HPDE6-E6E7 (cell line): ENCODE measurements around the gene SKIC8.
"Not testable (repeated sequence)": the region's sequence is repeated elsewhere in the genome, so short reads cannot be mapped to it uniquely, and the experiment has no call there.

Source experiments
- DNase-seq: peaks from one replicate; pipeline ENCODE4 v3.0.0; 2011; ENCODE audit warnings: missing footprints; ENCODE audit errors: extremely low spot score

The SKIC8 gene

DNA sequence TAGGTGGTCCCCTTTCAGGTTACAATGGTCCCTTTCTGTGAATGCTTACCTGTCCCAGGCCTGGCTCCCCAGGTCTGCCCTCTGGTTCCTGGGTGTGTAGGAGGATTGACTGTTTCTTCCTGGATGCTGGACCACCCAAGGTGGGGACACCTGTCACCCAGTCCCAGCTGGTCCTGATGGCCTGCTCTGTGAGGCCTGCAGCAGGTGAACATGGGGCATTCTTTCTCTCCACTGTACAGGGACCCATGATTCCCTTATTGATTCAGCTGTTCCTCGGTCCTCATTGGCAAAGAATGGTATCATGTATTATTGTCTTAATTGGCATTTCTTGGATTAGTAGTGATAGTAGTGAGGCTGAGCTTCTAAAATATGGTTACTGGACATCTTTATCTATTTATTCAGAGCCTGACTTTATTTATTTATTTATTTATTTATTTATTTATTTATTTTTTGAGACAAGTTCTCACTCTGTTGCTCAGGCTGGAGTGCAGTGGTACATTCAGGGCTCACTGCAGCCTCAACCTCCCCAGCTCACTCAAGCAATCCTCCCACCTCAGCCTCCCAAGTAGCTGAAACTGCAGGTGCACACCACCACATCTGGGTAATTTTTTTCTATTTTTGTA, 43.9 kb downstream of the SKIC8 start:
- DNase-seq, result no peak

GRCh38 chr15:78251136-78251535, 48.3 kb downstream of the SKIC8 start:
- no peak for DNase-seq

DNA sequence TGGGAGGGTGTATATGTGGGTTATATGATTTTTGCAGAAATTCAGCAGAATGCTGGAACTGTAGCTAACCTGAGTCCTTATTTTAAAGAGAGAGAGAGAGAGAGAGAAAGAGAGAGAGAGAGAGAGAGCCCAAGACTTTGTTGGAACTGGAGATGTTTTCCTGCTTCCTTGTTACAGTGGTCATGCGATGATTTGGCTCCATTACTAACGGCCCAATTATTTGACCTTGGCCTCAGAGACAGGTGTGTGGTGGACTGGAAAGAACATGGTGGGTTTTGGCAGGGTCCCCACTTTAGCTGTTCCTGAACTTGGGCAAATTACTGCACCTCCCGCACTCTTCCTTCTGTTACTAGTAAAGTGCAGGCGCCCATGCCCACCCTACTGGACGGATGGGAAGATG, 50.3 kb downstream of the SKIC8 start:
- no peak for DNase-seq

- DNase-seq, result no peak
These were observed 51.5 kb downstream of the SKIC8 start for GRCh38 chr15:78247911-78248310.

- not testable (repeated sequence) for DNase-seq
These were observed 53.3 kb downstream of the SKIC8 start for GRCh38 chr15:78245976-78246620.

DNA sequence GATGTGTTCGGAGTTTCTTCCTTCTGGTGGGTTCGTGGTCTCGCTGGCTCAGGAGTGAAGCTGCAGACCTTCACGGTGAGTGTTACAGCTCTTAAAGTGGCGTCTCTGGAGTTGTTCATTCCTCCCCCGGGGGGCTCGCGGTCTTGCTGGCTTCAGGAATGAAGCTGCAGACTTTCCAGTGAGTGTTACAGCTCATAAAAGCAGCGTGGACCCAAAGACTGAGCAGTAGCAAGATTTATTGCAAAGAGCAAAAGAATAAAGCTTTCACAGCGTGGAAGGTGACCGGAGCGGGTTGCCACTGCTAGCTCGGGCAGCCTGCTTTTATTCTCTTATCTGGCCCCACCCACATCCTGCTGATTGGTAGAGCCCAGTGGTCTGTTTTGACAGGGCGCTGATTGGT, 54.0 kb downstream of the SKIC8 start:
- not testable (repeated sequence) for DNase-seq

DNA sequence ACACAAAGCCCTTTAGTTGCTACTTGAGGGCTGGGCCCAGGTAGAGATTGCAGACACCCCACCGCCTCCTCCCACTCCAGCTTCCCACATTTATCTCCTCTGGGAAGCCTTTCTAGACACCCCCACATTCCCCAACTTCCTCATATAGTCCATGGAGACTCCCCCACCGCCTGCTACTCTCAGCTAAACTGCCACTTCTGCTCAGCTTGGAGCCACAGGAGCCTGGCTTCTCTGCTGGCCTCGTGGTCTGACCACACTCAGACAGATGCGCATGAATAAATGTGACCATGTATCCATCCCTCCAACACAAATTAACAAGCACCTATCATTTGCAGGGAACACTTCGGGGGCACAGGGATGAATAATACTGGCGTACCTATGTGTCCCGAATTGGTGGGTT, 54.5 kb downstream of the SKIC8 start:
- DNase-seq, result no peak

DNA sequence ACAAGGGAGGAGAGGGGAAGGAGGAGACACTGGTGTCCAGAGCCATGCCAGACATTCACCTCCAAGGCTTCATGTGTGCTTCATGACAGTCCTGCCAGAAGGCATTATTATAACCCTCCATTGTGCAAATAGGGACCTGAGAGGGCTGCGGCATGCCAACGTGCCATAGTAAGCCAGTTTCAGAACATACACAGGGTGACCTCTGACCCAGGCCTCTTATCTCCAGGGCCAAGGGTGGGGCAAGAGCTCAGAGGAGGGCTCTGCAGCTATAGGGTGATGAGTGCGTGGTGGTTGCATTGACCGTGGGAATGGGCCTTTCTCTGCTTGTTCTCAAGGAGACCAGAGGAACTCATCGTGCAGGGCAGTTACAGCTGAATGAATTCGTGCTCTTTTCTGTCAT, 55.3 kb downstream of the SKIC8 start:
- no peak for DNase-seq

DNA sequence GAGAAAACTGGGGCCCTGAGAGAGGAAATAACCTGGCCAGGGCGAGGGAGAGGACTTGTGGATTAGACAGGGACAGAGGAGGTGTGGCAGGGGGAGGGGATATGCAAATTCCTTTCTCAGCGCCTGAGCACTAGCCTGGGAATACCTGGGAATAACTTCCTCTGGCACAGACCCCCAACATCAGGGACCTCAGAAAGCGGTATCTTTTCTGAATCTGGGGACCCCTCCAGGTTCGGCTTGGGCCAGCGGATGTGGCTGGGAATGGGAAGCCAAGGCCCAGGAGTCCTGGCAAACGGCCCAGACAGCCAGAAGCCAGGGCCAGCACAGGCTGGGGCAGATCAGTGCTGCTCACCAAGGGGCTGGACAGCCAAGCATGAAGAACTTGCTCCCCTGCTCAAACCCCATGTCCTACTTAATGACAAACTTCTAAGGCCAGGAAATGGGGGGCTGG, 55.9 kb downstream of the SKIC8 start:
- peak; percentile 51 for DNase-seq

GRCh38 chr15:78243058-78243457, 56.4 kb downstream of the SKIC8 start:
- no peak for DNase-seq

GRCh38 chr15:78242128-78242527, 57.3 kb downstream of the SKIC8 start:
- DNase-seq, result no peak

- peak; percentile 88 for DNase-seq
These were observed 58.4 kb downstream of the SKIC8 start for GRCh38 chr15:78241017-78241416.

- DNase-seq, result no peak
These were observed 59.6 kb downstream of the SKIC8 start for GRCh38 chr15:78239811-78240210.

DNA sequence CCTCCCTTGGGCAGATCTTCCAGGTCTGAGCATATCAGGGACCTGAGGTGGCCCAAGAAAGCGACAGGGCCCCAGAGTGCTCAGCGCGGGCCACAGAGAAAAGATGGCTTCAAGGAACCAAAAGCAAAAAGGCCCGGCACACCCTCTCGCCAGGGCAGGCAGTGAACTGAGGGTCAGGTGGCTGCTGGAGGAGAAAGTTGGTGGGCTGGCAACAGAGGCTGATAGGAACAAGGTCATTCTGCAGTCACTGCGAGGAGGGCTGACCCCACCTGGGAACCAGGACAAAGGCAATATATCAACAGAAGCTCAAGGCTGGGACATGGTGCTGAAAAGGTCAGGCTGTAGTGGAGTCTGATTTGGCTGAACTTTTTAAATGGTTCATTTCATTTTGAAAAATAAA, 62.3 kb downstream of the SKIC8 start:
- DNase-seq, result no peak

GRCh38 chr15:78236491-78236890, 62.9 kb downstream of the SKIC8 start:
- DNase-seq, result no peak

DNA sequence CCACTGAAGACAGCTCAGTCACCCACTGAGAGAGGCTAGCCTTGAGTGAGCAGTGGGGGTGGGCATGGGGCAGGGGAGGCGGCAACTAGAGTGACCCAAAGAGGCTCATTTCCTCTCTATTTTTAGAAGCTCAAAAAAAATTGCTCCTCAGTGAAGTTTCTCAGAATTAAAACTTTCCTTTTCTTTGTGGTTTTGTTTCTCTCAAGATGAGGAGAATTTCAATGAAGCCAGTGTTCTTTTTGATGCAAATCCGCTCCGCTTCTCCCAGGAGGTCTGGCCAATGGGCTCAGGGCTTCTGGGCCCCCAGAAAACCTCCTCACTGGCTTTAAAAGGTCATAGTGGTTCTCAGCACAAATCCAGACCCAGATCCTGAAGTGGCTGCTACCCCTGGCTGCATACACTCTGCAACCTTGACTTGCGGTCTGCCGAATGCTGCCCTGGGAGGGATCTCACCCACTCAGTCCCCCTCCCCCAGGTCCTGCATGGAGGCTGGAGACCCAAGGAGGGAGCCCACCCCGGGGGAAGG, 64.8 kb downstream of the SKIC8 start, which contains the start of gene ACSBG1:
ACSBG1 (minus strand) TSS at position 51 of the 526 bp plus-strand sequence. CDS start 64 bp downstream, outside the sequence.
- DNase-seq, result no peak

DNA sequence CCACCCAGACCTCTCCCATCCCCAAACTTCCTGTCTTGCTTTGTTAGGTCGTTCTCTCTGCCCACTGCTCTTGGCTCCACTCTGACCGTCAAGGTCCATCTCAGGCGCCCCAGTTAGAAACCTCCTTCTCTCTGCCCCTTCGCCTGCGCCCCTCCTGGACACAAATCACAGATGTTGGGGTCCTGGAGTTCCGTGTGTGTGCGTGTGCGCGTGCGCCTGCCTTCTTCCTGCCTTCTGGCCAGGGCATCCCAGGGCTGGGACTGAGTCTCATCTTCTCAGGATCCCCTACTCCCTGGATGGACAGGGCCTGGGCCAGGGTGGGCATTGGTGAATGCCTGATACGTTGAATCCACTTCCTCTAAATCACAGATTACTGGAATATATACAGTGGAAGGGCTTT, 65.9 kb downstream of the SKIC8 start:
- DNase-seq, result no peak
